ENCODE results near the gene CEP112. TPM values are rescaled to one million over a fixed set of nuclear protein-coding genes. Genes with fewer than 3 reads are reported as not detected.

The CEP112 gene
- total RNA-seq, 1 donor from 2014 or later, result 26.3 TPM

DNA sequence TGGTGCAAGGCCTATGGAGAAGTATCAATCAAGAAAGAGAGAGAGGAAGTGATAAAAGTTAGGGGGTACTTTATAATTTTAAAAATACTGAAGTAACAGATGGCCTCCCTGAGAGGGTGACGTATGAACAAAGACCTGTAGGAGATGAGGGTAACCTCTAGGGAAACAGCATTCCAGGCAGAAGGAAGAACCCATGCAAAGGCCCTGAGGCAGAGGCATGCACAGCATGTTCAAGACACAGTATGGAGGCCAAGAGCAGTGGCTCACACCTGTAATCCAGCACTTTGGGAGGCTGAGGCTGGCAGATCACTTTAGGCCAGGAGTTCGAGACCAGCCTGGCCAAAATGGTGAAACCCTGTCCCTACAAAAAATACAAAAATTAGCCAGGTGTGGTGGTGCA lies 437.9 kb downstream of the CEP112 start:
- Mint-ChIP-seq H3K9me3 (ENCODE audit: unreplicated experiment) (no peaks in the 10 kb centered on the region), H3K4me1 (ENCODE audit: unreplicated experiment) (peaks cover 7% of the 10 kb centered on the region), H3K27ac (ENCODE audit: unreplicated experiment) (no peak overlapping the region), H3K4me3 (ENCODE audit: unreplicated experiment) (no peak overlapping the region), H3K27me3 (ENCODE audit: unreplicated experiment) (peaks cover 2% of the 10 kb centered on the region), H3K36me3 (ENCODE audit: low read depth, unreplicated experiment) (no peaks in the 10 kb centered on the region)
- TF ChIP-seq, protein P1, sequence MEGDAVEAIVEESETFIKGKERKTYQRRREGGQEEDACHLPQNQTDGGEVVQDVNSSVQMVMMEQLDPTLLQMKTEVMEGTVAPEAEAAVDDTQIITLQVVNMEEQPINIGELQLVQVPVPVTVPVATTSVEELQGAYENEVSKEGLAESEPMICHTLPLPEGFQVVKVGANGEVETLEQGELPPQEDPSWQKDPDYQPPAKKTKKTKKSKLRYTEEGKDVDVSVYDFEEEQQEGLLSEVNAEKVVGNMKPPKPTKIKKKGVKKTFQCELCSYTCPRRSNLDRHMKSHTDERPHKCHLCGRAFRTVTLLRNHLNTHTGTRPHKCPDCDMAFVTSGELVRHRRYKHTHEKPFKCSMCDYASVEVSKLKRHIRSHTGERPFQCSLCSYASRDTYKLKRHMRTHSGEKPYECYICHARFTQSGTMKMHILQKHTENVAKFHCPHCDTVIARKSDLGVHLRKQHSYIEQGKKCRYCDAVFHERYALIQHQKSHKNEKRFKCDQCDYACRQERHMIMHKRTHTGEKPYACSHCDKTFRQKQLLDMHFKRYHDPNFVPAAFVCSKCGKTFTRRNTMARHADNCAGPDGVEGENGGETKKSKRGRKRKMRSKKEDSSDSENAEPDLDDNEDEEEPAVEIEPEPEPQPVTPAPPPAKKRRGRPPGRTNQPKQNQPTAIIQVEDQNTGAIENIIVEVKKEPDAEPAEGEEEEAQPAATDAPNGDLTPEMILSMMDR (IDR thresholded peaks at IDR 0.05; ENCODE audit: unreplicated experiment), result no peak
- DNase-seq (ENCODE audit: low spot score), result no peak

DNA sequence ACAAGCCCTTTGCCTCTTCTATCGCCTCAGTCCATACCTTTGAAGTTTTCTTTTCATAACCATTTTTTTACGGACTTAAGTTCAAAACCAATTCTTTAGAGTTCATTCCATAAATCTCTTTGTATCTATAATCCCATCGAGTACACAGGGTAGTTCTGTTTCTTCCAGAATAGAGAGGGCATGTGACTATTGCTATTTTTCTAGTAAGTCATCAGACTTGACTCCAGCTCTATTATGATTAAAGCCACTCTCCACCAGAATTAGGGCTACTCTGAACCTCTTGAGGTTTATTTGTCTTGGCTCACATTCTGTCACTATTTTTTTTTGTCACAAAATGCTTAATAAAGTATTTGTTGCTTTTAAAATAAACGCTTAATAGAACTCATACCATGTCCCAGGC lies 438.6 kb downstream of the CEP112 start:
- Mint-ChIP-seq H3K4me1 (ENCODE audit: unreplicated experiment) (peaks cover 5% of the 10 kb centered on the region), H3K4me3 (ENCODE audit: unreplicated experiment) (no peak overlapping the region)
- TF ChIP-seq, protein P1 (IDR thresholded peaks at IDR 0.05; ENCODE audit: unreplicated experiment), result no peak

DNA sequence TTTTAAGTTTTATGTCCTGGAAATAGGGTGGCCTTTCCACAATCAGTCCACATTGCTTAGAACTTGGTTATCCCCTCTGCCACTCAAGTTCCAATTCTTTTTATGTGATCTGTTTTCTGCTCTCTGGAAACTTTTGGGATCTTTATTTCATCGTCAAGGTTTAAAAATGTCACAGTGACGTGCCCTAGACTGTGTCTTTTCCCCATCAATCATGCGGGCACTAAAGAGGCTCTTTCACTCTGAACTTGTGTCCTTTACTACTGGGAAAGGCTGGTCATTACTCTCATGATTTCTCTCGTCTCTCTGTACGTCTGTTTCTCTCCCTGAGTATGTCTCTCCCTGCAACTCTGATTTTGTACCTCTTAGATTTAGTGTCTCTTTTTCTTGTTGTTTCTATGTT lies 440.7 kb downstream of the CEP112 start:
- no peak for DNase-seq (ENCODE audit: low spot score)
- H3K36me3 Mint-ChIP-seq (ENCODE audit: low read depth, unreplicated experiment), result no peaks in the 10 kb centered on the region
- H3K27ac Mint-ChIP-seq (ENCODE audit: unreplicated experiment), result no peak overlapping the region
- TF ChIP-seq, protein P1 (IDR thresholded peaks at IDR 0.05; ENCODE audit: unreplicated experiment), result no peak
- H3K4me1 Mint-ChIP-seq (ENCODE audit: unreplicated experiment), result no peaks in the 10 kb centered on the region
- H3K9me3 Mint-ChIP-seq (ENCODE audit: unreplicated experiment), result no peaks in the 10 kb centered on the region
- no peak overlapping the region for H3K4me3 Mint-ChIP-seq (ENCODE audit: unreplicated experiment)
- peaks cover 2% of the 10 kb centered on the region for H3K27me3 Mint-ChIP-seq (ENCODE audit: unreplicated experiment)

More for the DNA sequence above, 438.6 kb downstream of the CEP112 start:
- no peaks in the 10 kb centered on the region for H3K9me3 Mint-ChIP-seq (ENCODE audit: unreplicated experiment)
- no peak for DNase-seq (ENCODE audit: low spot score)
- H3K27ac Mint-ChIP-seq (ENCODE audit: unreplicated experiment), result no peak overlapping the region
- no peaks in the 10 kb centered on the region for H3K36me3 Mint-ChIP-seq (ENCODE audit: low read depth, unreplicated experiment)
- H3K27me3 Mint-ChIP-seq (ENCODE audit: unreplicated experiment), result peaks cover 2% of the 10 kb centered on the region

DNA sequence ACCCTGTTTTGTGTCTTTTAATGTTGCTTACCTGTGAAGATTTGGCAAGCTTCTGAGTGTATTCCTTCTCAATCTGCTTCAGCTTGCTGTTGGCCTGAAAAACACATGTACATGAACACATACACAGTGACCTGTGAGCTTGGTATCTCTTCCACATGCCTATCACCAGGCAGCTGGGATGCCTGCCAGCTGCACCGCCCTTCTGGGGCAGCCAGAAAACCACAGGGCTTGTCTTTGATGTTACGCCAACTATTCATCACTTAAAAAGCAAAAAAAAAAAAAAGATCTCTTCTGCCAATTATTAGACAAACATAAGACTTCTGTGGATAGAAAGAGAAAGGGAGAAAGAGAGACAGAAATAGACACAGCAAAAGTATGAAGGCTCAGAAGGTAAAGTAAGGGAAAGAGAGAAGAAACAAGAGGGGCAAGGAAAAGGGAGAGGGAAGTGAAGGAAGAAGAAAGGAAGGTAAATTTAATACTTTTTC lies 441.3 kb downstream of the CEP112 start:
- TF ChIP-seq, protein P1 (IDR thresholded peaks at IDR 0.05; ENCODE audit: unreplicated experiment), result no peak
- no peak overlapping the region for H3K27ac Mint-ChIP-seq (ENCODE audit: unreplicated experiment)
- no peaks in the 10 kb centered on the region for H3K4me1 Mint-ChIP-seq (ENCODE audit: unreplicated experiment)

DNA sequence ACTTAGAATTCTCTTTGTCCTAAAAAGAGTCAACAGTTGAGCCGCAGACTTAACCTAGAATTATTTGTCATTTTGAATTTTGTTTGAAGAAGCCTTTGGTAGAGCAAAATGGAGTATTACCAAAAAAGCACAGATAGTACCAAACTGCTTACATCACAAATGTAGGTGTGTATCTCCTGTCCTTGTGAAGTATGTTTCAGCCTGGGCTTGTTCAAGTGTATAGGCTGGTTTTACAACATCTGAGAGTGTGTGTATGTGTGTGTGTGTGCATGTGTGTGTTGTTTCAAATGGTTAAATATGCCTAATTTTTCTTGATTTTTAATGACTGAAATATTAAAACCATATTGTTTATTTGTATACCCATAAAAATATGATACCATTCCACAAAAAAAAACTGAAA lies 441.8 kb downstream of the CEP112 start:
- DNase-seq (ENCODE audit: low spot score), result no peak
- no peaks in the 10 kb centered on the region for H3K36me3 Mint-ChIP-seq (ENCODE audit: low read depth, unreplicated experiment)
- H3K27me3 Mint-ChIP-seq (ENCODE audit: unreplicated experiment), result peaks cover 1% of the 10 kb centered on the region
- H3K4me3 Mint-ChIP-seq (ENCODE audit: unreplicated experiment), result no peak overlapping the region
- H3K27ac Mint-ChIP-seq (ENCODE audit: unreplicated experiment), result no peak overlapping the region
- TF ChIP-seq, protein P1 (IDR thresholded peaks at IDR 0.05; ENCODE audit: unreplicated experiment), result no peak
- H3K4me1 Mint-ChIP-seq (ENCODE audit: unreplicated experiment), result no peaks in the 10 kb centered on the region
- no peaks in the 10 kb centered on the region for H3K9me3 Mint-ChIP-seq (ENCODE audit: unreplicated experiment)

More for the DNA sequence above, 441.3 kb downstream of the CEP112 start:
- no peak for DNase-seq (ENCODE audit: low spot score)
- H3K4me3 Mint-ChIP-seq (ENCODE audit: unreplicated experiment), result no peak overlapping the region
- H3K27me3 Mint-ChIP-seq (ENCODE audit: unreplicated experiment), result peaks cover 2% of the 10 kb centered on the region
- no peaks in the 10 kb centered on the region for H3K36me3 Mint-ChIP-seq (ENCODE audit: low read depth, unreplicated experiment)
- H3K9me3 Mint-ChIP-seq (ENCODE audit: unreplicated experiment), result no peaks in the 10 kb centered on the region
